K562 (cell line): Measurements from ENCODE around the gene TMEM95. TPM values are rescaled to one million over a fixed set of nuclear protein-coding genes. Genes with fewer than 3 reads are reported as not detected.

Experiments
- E2F5 ChIP-seq: sonication (generic); formaldehyde crosslinking; IDR thresholded peaks from 2 replicates; pipeline ENCODE4 v1.8.0; 2022; ENCODE audit warnings: mild to moderate bottlenecking, missing genetic modification reagents
- ESRRA ChIP-seq: fragments of 450-650 bp; IDR thresholded peaks from 2 replicates; pipeline ENCODE4 v1.6.1; 2014; ENCODE audit warnings: low read depth, mild to moderate bottlenecking, moderate library complexity, borderline replicate concordance
- ETV1 ChIP-seq: fragments of 450-650 bp; conservative IDR thresholded peaks from 2 replicates; pipeline ENCODE4 v1.6.1; 2016; ENCODE audit warnings: missing genetic modification characterization, control low read depth, low read depth, missing compliant biosample characterization
- ILF3 ChIP-seq: fragments of 450-650 bp; IDR thresholded peaks from 2 replicates; pipeline ENCODE4 v1.6.1; 2018; ENCODE audit warnings: antibody characterized with exemption, mild to moderate bottlenecking, moderate library complexity, borderline replicate concordance
- KLF10 ChIP-seq: fragments of 250-450 bp; sonication (Bioruptor Pico); IDR thresholded peaks from 2 replicates; pipeline ENCODE4 v1.6.1; 2021; ENCODE audit warnings: matching md5 sums
- MAFF ChIP-seq: IDR thresholded peaks from 2 replicates; pipeline ENCODE4 v1.6.1; 2012; ENCODE audit warnings: low read length, improper control_type of control experiment
- NELFE ChIP-seq: IDR thresholded peaks from 2 replicates; pipeline ENCODE4 v1.6.1; 2011; ENCODE audit warnings: mild to moderate bottlenecking; ENCODE audit not compliant: insufficient read depth, insufficient read length
- TRIM25 ChIP-seq: fragments of 450-650 bp; IDR thresholded peaks from 2 replicates; pipeline ENCODE4 v1.7.0; 2016; ENCODE audit warnings: borderline replicate concordance
- ZNF639 ChIP-seq, 2 experiments: fragments of 200-800 bp in 1 of 2; sonication (Bioruptor generic) in 1 of 2; sonication (generic) in 1 of 2; formaldehyde crosslinking in 1 of 2; IDR thresholded peaks in 1 of 2; conservative IDR thresholded peaks in 1 of 2; 2 replicates each; pipeline versions ENCODE4 v1.5.0 to v1.6.1; 2016 to 2020; ENCODE audit warnings: missing compliant biosample characterization in 1 of 2, missing genetic modification characterization in 1 of 2, missing genetic modification reagents in 1 of 2
- polyA plus RNA-seq, 8 experiments: library from polyadenylated mRNA; depleted of rRNA in 4 of 8; stranded (reverse) in 5 of 8; unstranded in 3 of 8; fragments of >200 nt; fragmentation: Nextera tagmentation in 2 of 8; fragmentation: Illumina TruSeq in 1 of 8; extraction: Ambion mirVana in 2 of 8; extraction: Trizol in 1 of 8; gene quantifications; 2 replicates each; pipeline versions ENCODE4 v1.2.1 to v1.2.3, GENCODE V29; 2011 to 2014; ENCODE audit warnings: inconsistent platforms in 1 of 8, missing spikeins in 1 of 8
- total RNA-seq, 7 experiments: library from RNA; depleted of rRNA in 6 of 7; stranded (reverse); fragments of >200 nt in 6 of 7; fragmentation: Illumina TruSeq in 2 of 7; extraction: Trizol in 2 of 7; gene quantifications; 2 replicates each; pipeline versions ENCODE4 v1.2.1 to v1.2.3, GENCODE V29; 2011 to 2021; ENCODE audit warnings: low replicate concordance in 1 of 7
- TF ChIP-seq, protein P1 (sequence below): sonication (generic); formaldehyde crosslinking; IDR thresholded peaks from 2 replicates; pipeline ENCODE4 v1.8.0; 2023; ENCODE audit warnings: missing genetic modification reagents, mild to moderate bottlenecking, borderline replicate concordance
- TF ChIP-seq, protein P2 (sequence below): fragments of 450-650 bp; formaldehyde crosslinking; IDR thresholded peaks from 2 replicates; pipeline ENCODE4 v1.4.0; 2020; ENCODE audit warnings: mild to moderate bottlenecking, mixed read lengths
- TF ChIP-seq, protein P3 (sequence below): IDR thresholded peaks from 2 replicates; pipeline ENCODE4 v1.6.1; 2016; ENCODE audit warnings: missing genetic modification characterization, missing compliant biosample characterization

Gene TMEM95
- total and polyA plus RNA-seq, 9 of the 15 experiments (the other 6 are each of a cell fraction or from before 2014, with no cell fraction given): not detected

DNA sequence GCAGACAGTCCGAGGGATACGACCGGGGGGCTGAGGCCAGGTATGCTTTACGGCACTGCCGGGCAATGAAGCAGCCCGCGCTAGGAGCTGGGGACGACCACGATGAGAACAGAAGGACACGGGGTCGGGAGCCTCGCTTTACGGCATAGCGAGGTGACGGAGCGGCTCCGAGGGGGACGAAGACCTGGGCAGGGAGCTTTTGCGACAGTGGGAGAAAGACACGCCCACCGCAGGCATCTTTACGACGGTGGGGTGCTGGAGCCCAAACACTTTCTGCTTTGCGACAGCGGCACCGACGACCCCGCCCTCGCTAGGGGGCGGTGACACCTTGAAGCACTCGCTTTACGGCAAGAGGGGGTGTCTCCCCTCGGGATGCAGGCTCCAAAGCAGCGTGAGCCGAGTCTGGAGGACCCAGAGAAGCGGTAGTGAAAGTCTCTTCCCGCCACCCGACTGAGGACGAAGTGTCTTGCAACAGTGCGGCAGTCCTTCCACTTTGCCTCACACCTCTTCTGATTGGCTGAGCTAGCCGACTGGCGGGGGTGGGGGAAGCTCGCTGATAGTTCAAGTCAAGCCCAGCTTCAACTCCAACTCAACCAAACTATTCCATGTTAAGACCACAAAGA, 25.5 kb upstream of the TMEM95 start (continued):
- TF ChIP-seq, protein P1, sequence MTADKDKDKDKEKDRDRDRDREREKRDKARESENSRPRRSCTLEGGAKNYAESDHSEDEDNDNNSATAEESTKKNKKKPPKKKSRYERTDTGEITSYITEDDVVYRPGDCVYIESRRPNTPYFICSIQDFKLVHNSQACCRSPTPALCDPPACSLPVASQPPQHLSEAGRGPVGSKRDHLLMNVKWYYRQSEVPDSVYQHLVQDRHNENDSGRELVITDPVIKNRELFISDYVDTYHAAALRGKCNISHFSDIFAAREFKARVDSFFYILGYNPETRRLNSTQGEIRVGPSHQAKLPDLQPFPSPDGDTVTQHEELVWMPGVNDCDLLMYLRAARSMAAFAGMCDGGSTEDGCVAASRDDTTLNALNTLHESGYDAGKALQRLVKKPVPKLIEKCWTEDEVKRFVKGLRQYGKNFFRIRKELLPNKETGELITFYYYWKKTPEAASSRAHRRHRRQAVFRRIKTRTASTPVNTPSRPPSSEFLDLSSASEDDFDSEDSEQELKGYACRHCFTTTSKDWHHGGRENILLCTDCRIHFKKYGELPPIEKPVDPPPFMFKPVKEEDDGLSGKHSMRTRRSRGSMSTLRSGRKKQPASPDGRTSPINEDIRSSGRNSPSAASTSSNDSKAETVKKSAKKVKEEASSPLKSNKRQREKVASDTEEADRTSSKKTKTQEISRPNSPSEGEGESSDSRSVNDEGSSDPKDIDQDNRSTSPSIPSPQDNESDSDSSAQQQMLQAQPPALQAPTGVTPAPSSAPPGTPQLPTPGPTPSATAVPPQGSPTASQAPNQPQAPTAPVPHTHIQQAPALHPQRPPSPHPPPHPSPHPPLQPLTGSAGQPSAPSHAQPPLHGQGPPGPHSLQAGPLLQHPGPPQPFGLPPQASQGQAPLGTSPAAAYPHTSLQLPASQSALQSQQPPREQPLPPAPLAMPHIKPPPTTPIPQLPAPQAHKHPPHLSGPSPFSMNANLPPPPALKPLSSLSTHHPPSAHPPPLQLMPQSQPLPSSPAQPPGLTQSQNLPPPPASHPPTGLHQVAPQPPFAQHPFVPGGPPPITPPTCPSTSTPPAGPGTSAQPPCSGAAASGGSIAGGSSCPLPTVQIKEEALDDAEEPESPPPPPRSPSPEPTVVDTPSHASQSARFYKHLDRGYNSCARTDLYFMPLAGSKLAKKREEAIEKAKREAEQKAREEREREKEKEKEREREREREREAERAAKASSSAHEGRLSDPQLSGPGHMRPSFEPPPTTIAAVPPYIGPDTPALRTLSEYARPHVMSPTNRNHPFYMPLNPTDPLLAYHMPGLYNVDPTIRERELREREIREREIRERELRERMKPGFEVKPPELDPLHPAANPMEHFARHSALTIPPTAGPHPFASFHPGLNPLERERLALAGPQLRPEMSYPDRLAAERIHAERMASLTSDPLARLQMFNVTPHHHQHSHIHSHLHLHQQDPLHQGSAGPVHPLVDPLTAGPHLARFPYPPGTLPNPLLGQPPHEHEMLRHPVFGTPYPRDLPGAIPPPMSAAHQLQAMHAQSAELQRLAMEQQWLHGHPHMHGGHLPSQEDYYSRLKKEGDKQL (CRISPR knock-in tag): no peak
- TF ChIP-seq KLF10 (CRISPR knock-in tag): no peak
- TF ChIP-seq E2F5 (CRISPR knock-in tag): no peak
- TF ChIP-seq ILF3: no peak
- no peak for TF ChIP-seq NELFE
- TF ChIP-seq ZNF639 (CRISPR knock-in tag; conservative IDR thresholded peaks at IDR 0.05 in 1 of 2, IDR thresholded peaks at IDR 0.05 in 1 of 2): 0 out of 4 replicates have a peak, but pooled peaks of 1 of the 2 experiments have one; percentile 50
- TF ChIP-seq, protein P2, sequence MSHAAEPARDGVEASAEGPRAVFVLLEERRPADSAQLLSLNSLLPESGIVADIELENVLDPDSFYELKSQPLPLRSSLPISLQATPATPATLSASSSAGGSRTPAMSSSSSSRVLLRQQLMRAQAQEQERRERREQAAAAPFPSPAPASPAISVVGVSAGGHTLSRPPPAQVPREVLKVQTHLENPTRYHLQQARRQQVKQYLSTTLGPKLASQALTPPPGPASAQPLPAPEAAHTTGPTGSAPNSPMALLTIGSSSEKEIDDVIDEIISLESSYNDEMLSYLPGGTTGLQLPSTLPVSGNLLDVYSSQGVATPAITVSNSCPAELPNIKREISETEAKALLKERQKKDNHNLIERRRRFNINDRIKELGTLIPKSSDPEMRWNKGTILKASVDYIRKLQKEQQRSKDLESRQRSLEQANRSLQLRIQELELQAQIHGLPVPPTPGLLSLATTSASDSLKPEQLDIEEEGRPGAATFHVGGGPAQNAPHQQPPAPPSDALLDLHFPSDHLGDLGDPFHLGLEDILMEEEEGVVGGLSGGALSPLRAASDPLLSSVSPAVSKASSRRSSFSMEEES: no peak
- TF ChIP-seq MAFF: no peak
- TF ChIP-seq, protein P3, sequence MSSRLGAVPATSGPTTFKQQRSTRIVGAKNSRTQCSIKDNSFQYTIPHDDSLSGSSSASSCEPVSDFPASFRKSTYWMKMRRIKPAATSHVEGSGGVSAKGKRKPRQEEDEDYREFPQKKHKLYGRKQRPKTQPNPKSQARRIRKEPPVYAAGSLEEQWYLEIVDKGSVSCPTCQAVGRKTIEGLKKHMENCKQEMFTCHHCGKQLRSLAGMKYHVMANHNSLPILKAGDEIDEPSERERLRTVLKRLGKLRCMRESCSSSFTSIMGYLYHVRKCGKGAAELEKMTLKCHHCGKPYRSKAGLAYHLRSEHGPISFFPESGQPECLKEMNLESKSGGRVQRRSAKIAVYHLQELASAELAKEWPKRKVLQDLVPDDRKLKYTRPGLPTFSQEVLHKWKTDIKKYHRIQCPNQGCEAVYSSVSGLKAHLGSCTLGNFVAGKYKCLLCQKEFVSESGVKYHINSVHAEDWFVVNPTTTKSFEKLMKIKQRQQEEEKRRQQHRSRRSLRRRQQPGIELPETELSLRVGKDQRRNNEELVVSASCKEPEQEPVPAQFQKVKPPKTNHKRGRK: no peak
- TF ChIP-seq TRIM25: no peak
- peak; percentile 76 for TF ChIP-seq ESRRA
- no peak for TF ChIP-seq ETV1
